GM12878 (cell line): Measurements from ENCODE around the gene MLPH. TPM values are rescaled to one million over a fixed set of nuclear protein-coding genes. Genes with fewer than 3 reads are reported as not detected.
"Not testable (repeated sequence)": the region's sequence is repeated elsewhere in the genome, so short reads cannot be mapped to it uniquely, and the experiment has no call there.

Experiments
- ATAC-seq: fragments of 200-7000 bp; cut with Tn5 transposase; 3 replicates; pipeline ENCODE4 v1.9.1; 2020; ENCODE audit warnings: mild to moderate bottlenecking, moderate library complexity
- BruUV-seq: library from RNA; stranded (reverse); fragments of 400-500 nt; replicated peaks from 2 replicates; lab custom pipeline; 2021; lab: Mats Ljungman, UMichigan
- CTCF ChIA-PET: fragments of 300-600 bp; sonication (Branson Sonifier 250); formaldehyde crosslinking; extraction: SDS; loops from one replicate; lab custom pipeline; 2021; ENCODE audit warnings: inconsistent platforms; lab: Yijun Ruan, JAX
- POLR2A ChIA-PET: fragments of 350-600 bp; formaldehyde crosslinking; extraction: SDS; loops from one replicate; lab custom pipeline; 2021; ENCODE audit warnings: inconsistent platforms; lab: Charles Lee
- RAD21 ChIA-PET: fragments of 300-600 bp; sonication (Branson Sonifier 250); formaldehyde crosslinking; loops from one replicate; lab custom pipeline; 2023; ENCODE audit warnings: antibody characterized with exemption; ENCODE audit not compliant: unreplicated experiment; lab: Charles Lee
- SMC1A ChIA-PET: fragments of 300-600 bp; sonication (Branson Sonifier 250); formaldehyde crosslinking; loops from one replicate; lab custom pipeline; 2023; ENCODE audit not compliant: unreplicated experiment, uncharacterized antibody; lab: Charles Lee
- DNase-seq: peaks from one replicate; pipeline ENCODE4 v3.0.0-alpha.2; 2011; ENCODE audit warnings: low read depth, low spot score
- FAIRE-seq: peaks from 3 replicates; lab custom pipeline; 2011; peaks lifted over from hg19 to GRCh38; lab: Jason Lieb, UNC
- H2AFZ ChIP-seq: 2 replicates; pipeline ENCODE4 v1.6.0; 2011; ENCODE audit warnings: low read depth, low read length, control low read depth; ENCODE audit not compliant: control insufficient read depth
- H3K27ac ChIP-seq: 2 replicates; pipeline ENCODE4 v1.5.1; 2011; ENCODE audit warnings: control low read depth; ENCODE audit not compliant: control insufficient read depth, insufficient read depth
- H3K27me3 ChIP-seq, 2 experiments: replicated peaks in 1 of 2; 2 replicates each; pipeline versions ENCODE4 v1.6.0 to v1.6.1; 2011; ENCODE audit warnings: low read length in 1 of 2; ENCODE audit not compliant: control insufficient read depth in 2 of 2, insufficient read depth in 2 of 2
- H3K36me3 ChIP-seq, 2 experiments: 2 replicates each; pipeline ENCODE4 v1.5.1; 2011; ENCODE audit warnings: low read length in 1 of 2; ENCODE audit not compliant: control insufficient read depth in 2 of 2, insufficient read depth in 2 of 2
- H3K4me1 ChIP-seq: 2 replicates; pipeline ENCODE4 v1.6.1; 2011; ENCODE audit warnings: mild to moderate bottlenecking, low read length, moderate library complexity, mixed read lengths; ENCODE audit not compliant: control insufficient read depth, insufficient read depth
- H3K4me2 ChIP-seq: 2 replicates; pipeline ENCODE4 v1.6.0; 2011; ENCODE audit warnings: control low read depth; ENCODE audit not compliant: control insufficient read depth, insufficient read depth
- H3K4me3 ChIP-seq: fragments of 200-600 bp; sonication (generic); 2 replicates; pipeline ENCODE4 v1.5.1; 2016
- H3K79me2 ChIP-seq: 2 replicates; pipeline ENCODE4 v1.6.0; 2011; ENCODE audit warnings: low read length; ENCODE audit not compliant: control insufficient read depth, insufficient read depth
- H3K9ac ChIP-seq: 2 replicates; pipeline ENCODE4 v1.8.0; 2011; ENCODE audit warnings: low read length, control low read depth, mixed read lengths; ENCODE audit not compliant: control insufficient read depth, insufficient read depth
- H3K9me3 ChIP-seq: replicated peaks from 3 replicates; pipeline ENCODE4 v1.5.1; 2011; ENCODE audit warnings: mild to moderate bottlenecking, low read length; ENCODE audit not compliant: control insufficient read depth, insufficient read depth
- H4K20me1 ChIP-seq: 2 replicates; pipeline ENCODE4 v1.6.0; 2011; ENCODE audit not compliant: control insufficient read depth, insufficient read depth
- NR2C1 ChIP-seq: fragments of 450-650 bp; IDR thresholded peaks from 2 replicates; pipeline ENCODE4 v1.6.1; 2017; ENCODE audit warnings: antibody characterized with exemption, mild to moderate bottlenecking, moderate library complexity
- NR2C2 ChIP-seq: IDR thresholded peaks from 2 replicates; pipeline ENCODE4 v1.6.1; 2011; ENCODE audit warnings: borderline replicate concordance, low read depth; ENCODE audit not compliant: control insufficient read depth, insufficient read length
- RB1 ChIP-seq: fragments of 450-650 bp; formaldehyde crosslinking; IDR thresholded peaks from 2 replicates; pipeline ENCODE4 v1.6.1; 2017; ENCODE audit warnings: mild to moderate bottlenecking, borderline replicate concordance
- RFX5 ChIP-seq: IDR thresholded peaks from 2 replicates; pipeline ENCODE4 v1.6.1; 2011; ENCODE audit warnings: low read depth, low read length, improper control_type of control experiment
- SRF ChIP-seq, 2 experiments: IDR thresholded peaks; 2 replicates each; pipeline ENCODE4 v1.6.1; 2011; ENCODE audit warnings: low read depth in 2 of 2, low read length in 2 of 2, mild to moderate bottlenecking in 1 of 2, moderate library complexity in 1 of 2
- STAT1 ChIP-seq: fragments of 450-650 bp; conservative IDR thresholded peaks from 2 replicates; pipeline ENCODE4 v1.6.1; 2014; ENCODE audit warnings: antibody characterized with exemption, mild to moderate bottlenecking
- WGBS: methylation state at CpG from one replicate; pipeline ENCODE4 v1.1.6; 2016; ENCODE audit warnings: low lambda C conversion rate; ENCODE audit not compliant: insufficient replicate concordance, insufficient coverage; ENCODE audit errors: missing lambda C conversion rate; 5-methylcytosine and 5-hydroxymethylcytosine counted together
- in situ Hi-C: fragments of 300-500 bp; cut with MboI; formaldehyde crosslinking; loops from 9 replicates; pipeline ENCODE4 v1.14.3; 2018; ENCODE audit warnings: mixed read lengths
- intact Hi-C: fragments of 100-400 bp; cut with micrococcal nuclease; formaldehyde crosslinking; loops from one replicate; pipeline ENCODE4 v1.14.2; 2022; ENCODE audit not compliant: unreplicated experiment
- polyA plus RNA-seq, 11 experiments: library from polyadenylated mRNA; depleted of rRNA in 4 of 11; unstranded in 6 of 11; stranded (reverse) in 5 of 11; fragments of >200 nt; fragmentation: Nextera tagmentation in 4 of 11; fragmentation: Illumina TruSeq in 1 of 11; extraction: Ambion mirVana in 4 of 11; extraction: Trizol in 1 of 11; gene quantifications; 1 replicate in 1 of 11; 2 replicates in 10 of 11; pipeline versions ENCODE4 v1.2.1 to v1.2.3, GENCODE V29; 2011 to 2016; ENCODE audit warnings: inconsistent platforms in 2 of 11, missing spikeins in 2 of 11, low read depth in 1 of 11
- total RNA-seq, 4 experiments: library from RNA; depleted of rRNA in 3 of 4; stranded (reverse); fragments of >200 nt in 3 of 4; fragmentation: Illumina TruSeq in 1 of 4; extraction: Trizol in 1 of 4; gene quantifications; 2 replicates each; pipeline versions ENCODE4 v1.2.1 to v1.2.3, GENCODE V29; 2013 to 2021

The MLPH gene
- total and polyA plus RNA-seq, 10 of the 15 experiments (the other 5 are each of a cell fraction or from before 2014, with no cell fraction given): 0.16 to 0.85 TPM; not detected in 8

DNA sequence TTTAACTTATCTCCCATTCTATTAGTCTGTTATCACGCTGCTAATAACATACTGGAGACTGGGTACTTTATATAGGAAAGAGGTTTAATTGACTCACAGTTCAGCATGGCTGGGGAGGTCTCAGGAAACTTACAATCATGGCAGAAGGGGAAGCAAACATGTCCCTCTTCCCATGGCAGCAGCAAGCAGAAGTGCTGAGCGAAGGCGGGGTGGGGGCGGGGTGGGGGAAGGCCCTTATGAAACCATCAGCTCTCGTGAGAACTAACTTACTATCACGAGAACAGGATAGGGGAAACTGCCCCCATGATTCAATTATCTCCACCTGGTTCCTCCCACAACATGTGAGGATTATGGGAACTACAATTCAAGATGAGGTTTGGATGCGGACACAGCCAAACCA is 17.6 kb upstream of the MLPH start:
- H3K79me2 ChIP-seq, POLR2A ChIA-PET, in situ Hi-C loops, H4K20me1 ChIP-seq, BruUV-seq, H3K9ac ChIP-seq, H3K27ac ChIP-seq, H3K4me3 ChIP-seq, H2AFZ ChIP-seq, H3K4me1 ChIP-seq, H3K4me2 ChIP-seq, RAD21 ChIA-PET, H3K9me3 ChIP-seq, ATAC-seq, H3K27me3 ChIP-seq, DNase-seq, FAIRE-seq, H3K36me3 ChIP-seq: not testable (repeated sequence)
- ChIA-PET SMC1A (interaction anchor here (0.9 kb wide), 1 partner anchor 323 kb away, joined by 3 read pairs; no protein-coding TSS in a partner anchor), CTCF (interaction anchor here (0.6 to 2.8 kb wide), 2 partner anchors 46 to 48 kb away, joined by 3 to 10 read pairs; no protein-coding TSS in a partner anchor)
- WGBS: 58% methylated on average over 6 of the region's 7 CpGs
- intact Hi-C loops: loop anchor here (1.0 kb wide), 1 partner anchor 38 kb away; no protein-coding TSS in a partner anchor

DNA sequence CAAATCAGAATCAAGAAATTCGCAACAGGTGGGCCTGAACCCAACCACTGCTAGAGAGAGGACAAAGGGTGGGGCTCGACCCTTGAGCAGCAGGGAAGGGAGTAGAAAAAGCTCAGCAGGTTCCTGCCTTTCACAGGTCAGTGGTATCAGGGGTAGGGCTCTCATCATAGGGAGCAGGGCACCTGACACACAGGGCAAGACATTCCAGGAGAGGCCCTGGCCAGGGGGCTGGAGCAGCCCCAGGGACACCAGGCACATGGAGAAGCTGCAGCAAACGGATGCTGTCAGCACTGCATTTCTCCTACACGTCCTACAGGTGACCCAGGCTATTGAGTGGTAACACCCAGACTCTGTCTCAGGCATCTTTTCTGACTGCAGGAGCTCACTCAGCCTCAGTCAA is 17.2 kb upstream of the MLPH start:
- no peak for DNase-seq
- H3K9me3 ChIP-seq: no peaks in the 10 kb centered on the region
- H3K4me2 ChIP-seq: no peak overlapping the region
- BruUV-seq: no TSS peak
- RAD21 ChIA-PET: no interaction called here
- H3K27ac ChIP-seq: no peak overlapping the region
- H3K27me3 ChIP-seq: peaks cover 0 to 1% of the 10 kb centered on the region in 2 experiments; a peak in 1 of 4 replicates
- in situ Hi-C loops: no loop called here
- no peaks in the 10 kb centered on the region for H4K20me1 ChIP-seq
- CTCF ChIA-PET: interaction anchor here (0.7 to 2.8 kb wide), 4 partner anchors 48 to 316 kb away, joined by 3 to 21 read pairs (median 10); no protein-coding TSS in a partner anchor
- no peak overlapping the region for H2AFZ ChIP-seq
- POLR2A ChIA-PET: no interaction called here
- no peaks in the 10 kb centered on the region for H3K36me3 ChIP-seq
- SMC1A ChIA-PET: no interaction called here
- no peak overlapping the region for H3K9ac ChIP-seq
- TF ChIP-seq SRF (IDR thresholded peaks at IDR 0.05; ENCODE audit: low read depth in 2 of 2, low read length in 2 of 2) (no peak), NR2C1 (no peak), RB1 (no peak), STAT1 (no peak), NR2C2 (no peak), RFX5 (no peak)
- no peak for ATAC-seq
- H3K4me3 ChIP-seq: no peak overlapping the region
- H3K79me2 ChIP-seq: no peaks in the 10 kb centered on the region
- WGBS: 6% methylated on average over 4 of the region's 4 CpGs
- intact Hi-C loops: loop anchor here (1.0 to 10.0 kb wide), 2 partner anchors 39 to 345 kb away; no protein-coding TSS in a partner anchor
- no peak for FAIRE-seq
- H3K4me1 ChIP-seq: peaks cover 5% of the 10 kb centered on the region; the same call in 1 of the 2 replicates
